Activated CD8-positive, alpha-beta memory T cell treated with anti-CD3 and anti-CD28 coated beads for 1 hour (primary cell): ENCODE measurements around the gene ZNF526.

Source experiments
- DNase-seq, 2 donors: peaks; one replicate each; pipeline ENCODE4 v3.0.0-alpha.2; 2020; ENCODE audit warnings: low read depth in 1 of 2; ENCODE audit errors: extremely low read depth in 1 of 2

The ZNF526 gene

DNA sequence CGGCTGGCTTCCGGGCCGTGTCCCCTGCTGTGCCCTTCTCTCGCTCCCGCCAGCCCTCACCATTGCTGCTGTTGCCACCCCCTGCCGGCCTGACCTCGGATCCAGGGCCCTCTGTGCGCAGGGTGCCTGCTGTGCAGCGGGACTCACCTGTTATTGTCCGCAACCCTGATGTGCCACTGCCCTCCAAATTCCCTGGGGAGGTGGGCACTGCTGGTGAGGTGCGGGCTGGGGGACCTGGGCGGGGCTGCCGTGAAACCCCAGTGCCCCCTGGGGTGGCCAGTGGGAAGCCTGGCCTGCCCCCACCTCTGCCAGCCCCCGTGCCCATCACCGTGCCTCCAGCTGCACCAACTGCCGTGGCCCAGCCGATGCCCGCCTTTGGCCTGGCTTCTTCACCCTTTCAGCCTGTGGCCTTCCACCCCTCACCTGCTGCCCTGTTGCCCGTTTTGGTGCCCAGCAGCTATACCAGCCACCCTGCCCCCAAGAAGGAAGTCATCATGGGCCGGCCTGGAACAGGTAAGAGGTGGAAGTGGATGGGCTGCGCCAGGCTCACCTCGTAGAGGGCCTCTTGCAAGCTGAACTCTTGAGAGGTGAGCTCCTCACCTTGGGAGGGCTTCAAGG, 54.1 kb downstream of the ZNF526 start:
- no peak for DNase-seq

GRCh38 chr19:42275103-42275502, 55.0 kb downstream of the ZNF526 start:
- no peak for DNase-seq

DNA sequence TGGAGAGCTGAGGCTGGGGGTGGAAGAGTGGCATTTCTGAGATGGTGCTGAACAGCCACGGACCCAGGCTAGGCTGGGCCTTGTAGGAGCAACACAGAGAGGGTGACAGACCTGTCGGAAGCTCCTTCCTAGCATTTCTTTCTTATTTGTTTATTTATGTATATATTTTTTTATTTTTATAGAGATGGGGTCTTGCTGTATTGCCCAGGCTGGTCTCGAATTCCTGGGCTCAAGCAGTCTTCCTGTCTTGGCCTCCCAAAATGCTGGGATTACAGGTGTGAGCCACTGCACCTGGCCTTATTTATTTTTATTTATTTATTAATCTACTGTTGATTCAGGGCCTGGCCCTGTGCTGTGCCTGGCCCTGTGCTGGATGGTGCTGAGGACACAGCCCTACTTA, 55.4 kb downstream of the ZNF526 start:
- no peak for DNase-seq

DNA sequence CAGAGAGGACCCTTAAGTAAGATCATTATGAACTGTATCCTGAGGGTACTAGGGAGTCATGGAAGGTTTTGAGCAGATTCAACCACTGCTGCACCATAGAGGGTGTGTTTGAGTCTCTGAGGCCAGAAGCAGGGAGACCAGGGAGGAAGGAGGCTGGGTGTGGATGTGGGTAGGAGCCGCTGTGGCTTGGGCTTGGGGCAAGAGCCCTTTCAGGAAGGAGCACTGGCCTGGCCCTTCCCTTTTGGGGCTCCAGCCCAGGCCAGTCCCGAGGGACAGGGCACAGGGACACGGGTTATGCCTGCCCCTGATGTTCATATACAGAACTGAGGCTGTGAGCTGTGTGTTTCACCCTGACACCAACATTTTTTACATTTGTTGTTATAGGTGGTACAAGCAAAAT, 56.2 kb downstream of the ZNF526 start:
- no peak for DNase-seq

DNA sequence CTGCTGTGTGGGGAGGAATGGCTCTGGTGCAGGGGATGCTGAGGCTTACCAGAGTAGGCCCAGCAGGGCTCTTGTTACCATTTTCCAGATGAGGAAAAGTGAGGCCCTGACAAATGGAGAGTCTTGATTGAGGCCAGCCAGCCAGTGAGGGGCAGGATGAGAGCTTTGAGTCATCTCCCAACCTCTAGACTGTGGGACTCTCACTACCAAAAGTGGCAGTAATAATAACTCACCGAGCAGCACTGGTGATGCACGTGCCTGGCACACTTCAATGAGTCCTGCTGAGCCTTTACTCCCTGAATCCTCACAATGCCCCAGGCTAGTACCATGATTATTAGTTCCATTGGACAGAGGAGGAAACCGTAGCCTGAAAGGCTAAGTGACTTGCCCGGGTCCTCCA, 56.7 kb downstream of the ZNF526 start:
- no peak for DNase-seq
